K562 treated with DMSO at 1 percent for 48 hours (cell line): ENCODE results near the gene OR8B3. TPM values are rescaled to one million over a fixed set of nuclear protein-coding genes. Genes with fewer than 3 reads are reported as not detected.

Experiments used
- total RNA-seq: library from RNA; unstranded; fragments of 300-600 nt; gene quantifications from 2 replicates; pipeline ENCODE4 v1.2.3, GENCODE V29; 2022; ENCODE audit warnings: low replicate concordance; ENCODE audit errors: extremely low read depth

OR8B3 gene, protein sequence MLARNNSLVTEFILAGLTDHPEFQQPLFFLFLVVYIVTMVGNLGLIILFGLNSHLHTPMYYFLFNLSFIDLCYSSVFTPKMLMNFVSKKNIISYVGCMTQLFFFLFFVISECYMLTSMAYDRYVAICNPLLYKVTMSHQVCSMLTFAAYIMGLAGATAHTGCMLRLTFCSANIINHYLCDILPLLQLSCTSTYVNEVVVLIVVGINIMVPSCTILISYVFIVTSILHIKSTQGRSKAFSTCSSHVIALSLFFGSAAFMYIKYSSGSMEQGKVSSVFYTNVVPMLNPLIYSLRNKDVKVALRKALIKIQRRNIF
- total RNA-seq = not detected in 2 replicates

DNA sequence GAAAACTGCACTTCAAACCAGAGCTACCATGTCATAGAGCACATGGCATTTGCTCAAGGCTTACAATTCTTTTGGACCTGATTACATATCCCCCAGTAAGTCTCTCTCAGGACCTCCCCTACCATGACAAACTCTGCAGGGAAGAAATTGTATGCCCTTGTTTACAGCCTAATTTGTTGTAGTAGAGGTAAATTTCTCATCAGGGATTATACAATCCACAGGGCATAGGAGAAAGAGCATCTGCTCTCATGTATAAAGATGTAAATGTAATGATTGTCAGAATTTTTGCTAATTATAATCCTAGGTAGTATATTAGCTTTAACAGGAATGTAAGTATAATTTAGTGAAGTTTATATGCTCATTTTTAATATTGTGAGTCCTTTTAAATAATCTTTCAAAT is at the start of gene OR8B3:
OR8B3 (minus strand) TSS at position 101 of the 400 bp plus-strand sequence. CDS start 1,673 bp downstream, outside the sequence.

DNA sequence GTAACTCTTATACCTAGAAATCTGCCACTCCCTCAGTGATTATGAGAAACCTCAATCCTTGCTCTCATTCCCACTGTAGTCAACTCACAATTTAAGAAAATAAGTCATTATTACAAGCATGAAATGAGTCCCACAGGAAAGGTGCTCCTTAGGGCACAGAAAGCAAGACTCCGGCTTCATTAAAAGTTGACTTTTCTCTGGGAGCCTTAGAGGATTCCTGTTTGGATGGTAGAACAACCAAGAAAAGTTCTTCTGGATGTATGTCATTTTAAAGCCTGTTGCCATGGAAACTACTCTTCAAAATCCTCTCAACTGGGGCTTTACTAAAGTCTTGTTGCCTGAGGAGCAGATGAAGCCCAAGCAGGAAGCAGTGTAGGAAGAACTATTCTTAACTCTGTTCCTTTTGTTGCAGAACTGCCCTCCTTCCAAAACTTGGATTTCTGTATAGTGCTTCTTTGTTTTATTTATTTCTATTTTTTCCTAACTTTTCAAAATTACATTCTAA is 46.9 kb upstream of the OR8B3 start, which contains the start of gene OR8B8:
OR8B8 (minus strand) TSS at position 51 of the 505 bp plus-strand sequence. CDS start 4,611 bp downstream, outside the sequence.

DNA sequence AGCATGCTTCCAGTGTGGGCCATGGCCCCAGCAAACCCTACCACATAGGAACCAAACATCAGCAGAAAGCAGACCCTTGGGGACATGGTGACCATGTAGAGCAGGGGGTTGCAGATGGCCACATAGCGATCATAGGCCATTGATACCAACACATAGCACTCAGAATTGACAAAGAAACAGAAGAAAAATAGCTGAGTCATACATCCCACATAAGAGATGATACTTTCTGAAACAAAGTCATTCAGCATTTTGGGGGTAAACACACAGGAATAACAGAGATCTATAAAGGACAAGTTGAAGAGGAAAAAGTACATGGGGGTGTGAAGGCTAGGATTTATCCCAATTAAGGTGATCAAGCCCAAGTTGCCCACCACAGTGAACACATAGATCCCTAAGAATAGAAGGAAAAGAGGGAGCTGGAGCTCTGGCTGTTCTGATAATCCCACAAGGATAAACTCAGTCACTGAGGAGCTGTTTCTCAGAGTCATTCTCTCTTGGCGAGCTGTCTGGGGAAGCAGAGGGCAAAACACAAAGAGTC is 25.6 kb upstream of the OR8B3 start, which contains the start of gene OR8B4:
OR8B4 (minus strand) TSS at position 488 of the 538 bp plus-strand sequence; CDS start at position 488, 0 bp downstream.

GRCh38 chr11:124384399-124384798 is 14.4 kb downstream of the OR8B3 start, which contains the start of gene OR8B2:
OR8B2 (minus strand) TSS chr11:124384499; CDS start chr11:124383343, 1,156 bp downstream.

Other genes with a start within 250 kb of the OR8B3 start
- not detected in 2 replicates for gene OR10D3, start 215.7 kb downstream of the OR8B3 start, total RNA-seq
- not detected in 2 replicates for gene OR8G1, start 157.9 kb downstream of the OR8B3 start, total RNA-seq
- not detected in 2 replicates for gene OR8G5, start 142.6 kb downstream of the OR8B3 start, total RNA-seq
- not detected in 2 replicates for gene OR8D1, start 85.1 kb downstream of the OR8B3 start, total RNA-seq
- gene OR8D2, start 78.8 kb downstream of the OR8B3 start, total RNA-seq = not detected in 2 replicates
- gene OR8B2, start 14.5 kb downstream of the OR8B3 start, total RNA-seq = not detected in 2 replicates
- not detected in 2 replicates for gene OR8B4, start 25.8 kb upstream of the OR8B3 start, total RNA-seq
- not detected in 2 replicates for gene OR8B8, start 46.7 kb upstream of the OR8B3 start, total RNA-seq
- gene OR8B12, start 144.6 kb upstream of the OR8B3 start, total RNA-seq = not detected in 2 replicates
- not detected in 2 replicates for gene OR8A1, start 171.0 kb upstream of the OR8B3 start, total RNA-seq
- gene PANX3, start 212.4 kb upstream of the OR8B3 start, total RNA-seq = not detected in 2 replicates
- not detected in 2 replicates for gene TBRG1, start 223.8 kb upstream of the OR8B3 start, total RNA-seq